HepG2 (cell line): Measurements from ENCODE around the gene MIF4GD. TPM values are rescaled to one million over a fixed set of nuclear protein-coding genes. Genes with fewer than 3 reads are reported as not detected.

ENCODE experiments used
- EP300 ChIP-seq, 3 experiments: sonication (generic) in 1 of 3; formaldehyde crosslinking in 1 of 3; IDR thresholded peaks; 2 replicates each; pipeline versions ENCODE4 v1.5.1 to v1.6.1; 2011 to 2020; ENCODE audit warnings: low read depth in 2 of 3, low read length in 2 of 3, borderline replicate concordance in 1 of 3, improper control_type of control experiment in 1 of 3, mild to moderate bottlenecking in 1 of 3, missing genetic modification reagents in 1 of 3, moderate library complexity in 1 of 3
- FOXM1 ChIP-seq: sonication (generic); formaldehyde crosslinking; IDR thresholded peaks from 2 replicates; pipeline ENCODE4 v1.5.0; 2020; ENCODE audit warnings: missing genetic modification reagents
- GTF2F1 ChIP-seq: fragments of 150-350 bp; IDR thresholded peaks from 2 replicates; pipeline ENCODE4 v1.6.1; 2014; ENCODE audit warnings: low read length
- HOXA3 ChIP-seq: sonication (generic); formaldehyde crosslinking; IDR thresholded peaks from 2 replicates; pipeline ENCODE4 v1.5.0; 2020; ENCODE audit warnings: missing genetic modification reagents
- ISL2 ChIP-seq: sonication (generic); formaldehyde crosslinking; IDR thresholded peaks from 2 replicates; pipeline ENCODE4 v1.5.0; 2020; ENCODE audit warnings: missing genetic modification reagents
- KMT2A ChIP-seq: sonication (generic); formaldehyde crosslinking; IDR thresholded peaks from 2 replicates; pipeline ENCODE4 v1.4.0; 2020; ENCODE audit warnings: missing genetic modification reagents
- PRDM10 ChIP-seq: sonication (generic); formaldehyde crosslinking; IDR thresholded peaks from 2 replicates; pipeline ENCODE4 v1.4.0; 2020; ENCODE audit warnings: low read depth, missing genetic modification reagents
- RORA ChIP-seq: sonication (generic); formaldehyde crosslinking; IDR thresholded peaks from 2 replicates; pipeline ENCODE4 v1.5.0; 2020; ENCODE audit warnings: mild to moderate bottlenecking, missing genetic modification reagents, moderate library complexity
- SP4 ChIP-seq: sonication (generic); formaldehyde crosslinking; IDR thresholded peaks from 2 replicates; pipeline ENCODE4 v1.8.1; 2023; ENCODE audit warnings: mild to moderate bottlenecking, missing genetic modification reagents
- SRSF4 ChIP-seq: fragments of 200-400 bp; formaldehyde crosslinking; IDR thresholded peaks from one replicate; pipeline ENCODE4 v1.6.1; 2018; ENCODE audit warnings: mild to moderate bottlenecking, low read depth, low read length, moderate library complexity; ENCODE audit not compliant: poor library complexity, severe bottlenecking
- TCF7L2 ChIP-seq: IDR thresholded peaks from 2 replicates; pipeline ENCODE4 v1.6.1; 2011; ENCODE audit warnings: mild to moderate bottlenecking, low read depth, low read length, moderate library complexity
- YEATS2 ChIP-seq: sonication (generic); formaldehyde crosslinking; IDR thresholded peaks from 2 replicates; pipeline ENCODE4 v1.4.0; 2020; ENCODE audit warnings: missing genetic modification reagents, borderline replicate concordance
- ZBTB3 ChIP-seq: sonication (generic); formaldehyde crosslinking; IDR thresholded peaks from 2 replicates; pipeline ENCODE4 v1.4.0; 2020; ENCODE audit warnings: low read depth, mild to moderate bottlenecking, moderate library complexity, missing genetic modification reagents, borderline replicate concordance
- ZFX ChIP-seq: sonication (generic); formaldehyde crosslinking; IDR thresholded peaks from 2 replicates; pipeline ENCODE4 v1.4.0; 2020; ENCODE audit warnings: mild to moderate bottlenecking, low read depth, missing genetic modification reagents, moderate library complexity
- ZHX1 ChIP-seq: sonication (generic); formaldehyde crosslinking; IDR thresholded peaks from 2 replicates; pipeline ENCODE4 v1.8.1; 2022; ENCODE audit warnings: low read depth, mild to moderate bottlenecking, missing genetic modification reagents
- ZNF619 ChIP-seq: sonication (generic); formaldehyde crosslinking; IDR thresholded peaks from 2 replicates; pipeline ENCODE4 v1.4.0; 2020; ENCODE audit warnings: mild to moderate bottlenecking, missing genetic modification reagents
- ZSCAN5A ChIP-seq: sonication (generic); formaldehyde crosslinking; IDR thresholded peaks from 2 replicates; pipeline ENCODE4 v1.8.0; 2022; ENCODE audit warnings: mild to moderate bottlenecking, missing genetic modification reagents, borderline replicate concordance
- ZUFSP ChIP-seq: sonication (generic); formaldehyde crosslinking; IDR thresholded peaks from 2 replicates; pipeline ENCODE4 v1.9.0; 2021; ENCODE audit warnings: missing genetic modification reagents, mild to moderate bottlenecking, borderline replicate concordance
- polyA plus RNA-seq, 8 experiments: library from polyadenylated mRNA; depleted of rRNA in 3 of 8; stranded (reverse) in 7 of 8; unstranded in 1 of 8; fragments of >200 nt; fragmentation: Illumina TruSeq in 4 of 8; extraction: Trizol in 4 of 8; gene quantifications; 2 replicates each; pipeline versions ENCODE4 v1.2.1 to v1.2.3, GENCODE V29; 2011 to 2016; ENCODE audit warnings: low read depth in 4 of 8, missing spikeins in 1 of 8, mixed read lengths in 1 of 8; ENCODE audit not compliant: insufficient read depth in 1 of 8
- total RNA-seq, 5 experiments: library from RNA; depleted of rRNA; stranded (reverse); fragments of >200 nt; fragmentation: Illumina TruSeq; extraction: Trizol; gene quantifications; 2 replicates each; pipeline ENCODE4 v1.2.3, GENCODE V29; 2016; ENCODE audit warnings: low read depth in 1 of 5

MIF4GD gene
- total and polyA plus RNA-seq, 2 of the 13 experiments (the other 11 are each of a cell fraction or from before 2014, with no cell fraction given): 14.0 to 28.0 TPM

GRCh38 chr17:75261336-75262111 lies 9.5 kb downstream of the MIF4GD start, which contains the start of the genes GGA3 and MRPS7 (continued):
- peak; percentile 96 for TF ChIP-seq ZFX (CRISPR knock-in tag)
- peak; percentile 88; the same call in 1 of the 2 replicates for TF ChIP-seq ZSCAN5A (CRISPR knock-in tag)
- TF ChIP-seq SRSF4: no peak
- no peak for TF ChIP-seq RORA (CRISPR knock-in tag)
- TF ChIP-seq FOXM1 (CRISPR knock-in tag): no peak
- TF ChIP-seq KMT2A (CRISPR knock-in tag): peak; percentile 72; the same call in 1 of the 2 replicates
- TF ChIP-seq ZUFSP: no peak
- TF ChIP-seq ZBTB3 (CRISPR knock-in tag): 0 out of 2 replicates have a peak, but pooled peaks have one; percentile 20
- TF ChIP-seq TCF7L2: no peak
- TF ChIP-seq ISL2: peak; percentile 53
- TF ChIP-seq EP300 (IDR thresholded peaks at IDR 0.05; ENCODE audit: low read depth in 2 of 2, low read length in 2 of 2): 0 out of 4 replicates have a peak, but pooled peaks of 1 of the 2 experiments have one; percentile 54
- TF ChIP-seq EP300 (CRISPR knock-in tag; IDR thresholded peaks at IDR 0.05; ENCODE audit: borderline replicate concordance): no peak
- TF ChIP-seq PRDM10 (CRISPR knock-in tag): no peak
- no peak for TF ChIP-seq GTF2F1
- TF ChIP-seq ZHX1 (CRISPR knock-in tag): peak; percentile 91
- TF ChIP-seq ZNF619 (CRISPR knock-in tag): peak; percentile 91
- TF ChIP-seq HOXA3 (CRISPR knock-in tag): peak; percentile 80; the same call in 1 of the 2 replicates
- TF ChIP-seq SP4 (CRISPR knock-in tag): peak; percentile 86
- peak; percentile 97 for TF ChIP-seq YEATS2 (CRISPR knock-in tag)
